DND-41 (cell line): ENCODE measurements around the gene HSPA12B.

Experiments
- CTCF ChIP-seq: IDR thresholded peaks from 2 replicates; pipeline ENCODE4 v1.5.1; 2012; ENCODE audit warnings: borderline replicate concordance, low read length, moderate library complexity, mild to moderate bottlenecking; ENCODE audit not compliant: poor library complexity, severe bottlenecking; ENCODE audit errors: extremely low read depth
- EZH2 ChIP-seq: IDR thresholded peaks from 3 replicates; pipeline ENCODE4 v1.6.1; 2012; ENCODE audit warnings: borderline replicate concordance, low read depth, mild to moderate bottlenecking, moderate library complexity, low read length, inconsistent platforms; ENCODE audit not compliant: severe bottlenecking

- no peak for TF ChIP-seq CTCF
- TF ChIP-seq EZH2, result no peak
These were observed 65.3 kb downstream of the HSPA12B start for GRCh38 chr20:3797592-3798372.
